ENCODE measurements around the gene NIPAL1. TPM values are rescaled to one million over a fixed set of nuclear protein-coding genes. Genes with fewer than 3 reads are reported as not detected.

Gene NIPAL1
- total and polyA plus RNA-seq, 11 donors, result 0.05 to 0.92 (median 0.31) TPM; not detected in 2

DNA sequence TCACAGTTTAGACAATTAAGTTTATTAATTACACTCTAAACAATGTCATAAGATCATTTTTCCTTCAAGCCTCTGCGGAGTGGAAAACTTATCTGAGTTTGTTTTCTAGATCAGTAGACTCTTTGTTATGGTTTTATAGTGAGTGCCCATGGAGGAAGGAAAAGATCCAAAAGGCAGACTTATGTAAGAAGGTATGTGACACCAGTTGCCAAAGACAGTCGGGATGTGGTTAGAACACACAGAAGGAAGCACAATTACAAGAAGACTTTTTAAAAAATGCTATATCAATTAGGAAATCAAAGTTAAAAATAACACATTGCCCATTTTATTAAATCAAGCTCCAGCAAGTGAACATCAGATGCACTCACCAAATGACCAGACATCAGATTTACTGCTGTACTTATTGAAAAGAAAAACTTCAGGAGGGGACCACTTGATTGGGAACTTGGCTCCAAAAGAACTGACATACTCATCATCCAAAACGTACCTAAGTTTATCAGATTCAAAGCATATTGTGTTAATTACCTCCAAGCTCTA is 57.1 kb downstream of the NIPAL1 start:
- H3K36me3 ChIP-seq, result no peaks in the 10 kb centered on the region
- no peaks in the 10 kb centered on the region for H3K27me3 ChIP-seq
- H3K9me3 ChIP-seq, result no peaks in the 10 kb centered on the region
- H3K4me3 ChIP-seq, result no peak overlapping the region
- intact Hi-C loops (cut with DNase I), result no loop called here
- no peak overlapping the region for H3K27ac ChIP-seq
- DNase-seq (no peak), ATAC-seq (no peak)
- TF ChIP-seq, protein P1, sequence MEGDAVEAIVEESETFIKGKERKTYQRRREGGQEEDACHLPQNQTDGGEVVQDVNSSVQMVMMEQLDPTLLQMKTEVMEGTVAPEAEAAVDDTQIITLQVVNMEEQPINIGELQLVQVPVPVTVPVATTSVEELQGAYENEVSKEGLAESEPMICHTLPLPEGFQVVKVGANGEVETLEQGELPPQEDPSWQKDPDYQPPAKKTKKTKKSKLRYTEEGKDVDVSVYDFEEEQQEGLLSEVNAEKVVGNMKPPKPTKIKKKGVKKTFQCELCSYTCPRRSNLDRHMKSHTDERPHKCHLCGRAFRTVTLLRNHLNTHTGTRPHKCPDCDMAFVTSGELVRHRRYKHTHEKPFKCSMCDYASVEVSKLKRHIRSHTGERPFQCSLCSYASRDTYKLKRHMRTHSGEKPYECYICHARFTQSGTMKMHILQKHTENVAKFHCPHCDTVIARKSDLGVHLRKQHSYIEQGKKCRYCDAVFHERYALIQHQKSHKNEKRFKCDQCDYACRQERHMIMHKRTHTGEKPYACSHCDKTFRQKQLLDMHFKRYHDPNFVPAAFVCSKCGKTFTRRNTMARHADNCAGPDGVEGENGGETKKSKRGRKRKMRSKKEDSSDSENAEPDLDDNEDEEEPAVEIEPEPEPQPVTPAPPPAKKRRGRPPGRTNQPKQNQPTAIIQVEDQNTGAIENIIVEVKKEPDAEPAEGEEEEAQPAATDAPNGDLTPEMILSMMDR (IDR thresholded peaks at IDR 0.05), result no peak
- no peak for TF ChIP-seq POLR2A (IDR thresholded peaks at IDR 0.05)
- H3K4me1 ChIP-seq, result no peaks in the 10 kb centered on the region
- 59 to 65% (median 63%) methylated on average over 3 of the region's 3 CpGs for WGBS, 4 donors

DNA sequence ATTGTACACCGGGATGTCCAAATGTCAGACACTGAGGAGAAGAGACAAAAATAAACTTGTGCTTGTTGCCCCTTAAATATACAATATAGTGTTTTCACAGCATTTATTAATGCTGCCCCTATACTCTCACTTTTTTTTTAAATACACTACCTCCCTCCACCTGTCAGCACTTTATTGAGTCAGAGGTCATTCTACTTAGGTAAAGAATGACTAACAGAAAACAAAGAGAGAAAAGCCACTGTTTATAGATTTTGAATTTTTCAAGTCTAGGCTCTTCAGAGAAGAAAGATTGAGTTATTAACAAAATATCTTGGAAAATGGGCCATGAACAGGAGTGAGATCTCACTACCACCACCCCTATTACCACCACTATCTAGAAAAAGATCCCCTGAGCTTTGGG is 58.1 kb downstream of the NIPAL1 start:
- TF ChIP-seq, protein P1 (IDR thresholded peaks at IDR 0.05), result no peak
- no peak for TF ChIP-seq POLR2A (IDR thresholded peaks at IDR 0.05)
- no peak for DNase-seq
- intact Hi-C loops (cut with DNase I), result no loop called here
- Histone ChIP-seq H3K9me3 (no peaks in the 10 kb centered on the region), H3K4me1 (no peaks in the 10 kb centered on the region), H3K27ac (no peak overlapping the region), H3K27me3 (no peaks in the 10 kb centered on the region), H3K36me3 (no peaks in the 10 kb centered on the region), H3K4me3 (no peak overlapping the region)
- WGBS, 4 donors, result 77 to 88% (median 79%) methylated on average over 1 of the region's 1 CpG
- ATAC-seq, result no peak

DNA sequence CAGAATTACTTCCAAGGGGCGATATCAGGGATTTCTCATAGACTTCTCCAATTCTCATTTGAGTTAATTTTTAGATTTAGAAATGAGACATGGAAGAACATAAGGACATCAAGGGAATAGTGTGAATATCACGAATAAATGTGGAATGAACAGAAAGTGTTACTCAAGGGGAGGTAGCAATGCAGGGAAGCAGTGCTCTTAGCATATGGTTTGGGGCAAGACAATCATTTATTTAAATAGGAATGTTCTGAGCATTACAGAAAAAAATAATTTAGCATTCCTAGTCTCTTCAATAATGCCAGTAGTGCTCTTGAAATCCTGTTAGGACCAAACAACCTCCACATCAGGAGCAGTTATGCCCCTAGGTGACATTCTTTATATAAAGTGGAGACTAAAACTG is 61.9 kb downstream of the NIPAL1 start:
- Histone ChIP-seq H3K4me3 (no peak overlapping the region), H3K4me1 (no peaks in the 10 kb centered on the region), H3K9me3 (no peaks in the 10 kb centered on the region), H3K36me3 (no peaks in the 10 kb centered on the region), H3K27me3 (no peaks in the 10 kb centered on the region), H3K27ac (no peak overlapping the region)
- ATAC-seq (no peak), DNase-seq (no peak)
- intact Hi-C loops (cut with DNase I), result no loop called here
- WGBS, 4 donors, result 88 to 95% (median 92%) methylated on average over 2 of the region's 2 CpGs
- TF ChIP-seq, protein P1 (IDR thresholded peaks at IDR 0.05), result no peak
- no peak for TF ChIP-seq POLR2A (IDR thresholded peaks at IDR 0.05)

DNA sequence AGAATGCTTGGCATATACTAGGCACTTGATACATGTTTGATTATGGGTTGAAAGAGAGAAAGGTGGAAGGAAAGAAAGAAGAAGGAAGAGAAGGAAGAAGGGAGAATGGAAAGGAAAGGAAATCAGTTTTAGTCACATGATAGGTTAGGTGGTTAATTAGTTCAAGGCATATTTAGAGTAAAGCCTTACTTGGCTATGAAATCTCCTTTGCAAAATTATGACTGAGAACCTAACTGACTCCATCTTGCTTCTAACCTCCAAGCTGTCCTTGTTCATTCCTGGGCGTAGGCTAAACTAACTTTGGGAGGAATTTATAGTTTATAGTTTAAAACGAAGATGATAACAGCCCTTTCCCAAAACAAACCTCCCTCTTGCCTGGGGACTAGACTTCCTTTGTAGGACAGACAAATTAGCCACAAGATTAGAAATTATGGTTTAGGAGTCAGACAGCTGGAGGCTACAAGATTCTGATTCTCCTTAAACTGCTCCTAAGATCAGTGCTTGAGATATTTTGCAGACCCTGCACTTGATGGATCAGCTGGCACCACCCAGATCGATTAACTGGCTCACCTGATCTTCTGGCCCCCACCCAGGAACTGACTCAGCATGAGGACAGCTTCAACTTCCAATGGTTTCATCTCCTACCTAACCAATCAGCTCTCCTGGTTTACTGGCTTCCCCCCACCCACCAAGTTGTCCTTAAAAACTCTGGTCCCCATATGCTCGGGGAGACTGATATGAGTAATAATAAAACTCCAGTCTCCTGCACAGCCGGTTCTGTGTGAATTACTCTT is 62.5 kb downstream of the NIPAL1 start:
- no peak overlapping the region for H3K4me3 ChIP-seq
- no peaks in the 10 kb centered on the region for H3K9me3 ChIP-seq
- no peak for DNase-seq
- no peaks in the 10 kb centered on the region for H3K27me3 ChIP-seq
- no peak for TF ChIP-seq POLR2A (IDR thresholded peaks at IDR 0.05)
- TF ChIP-seq, protein P1 (IDR thresholded peaks at IDR 0.05), result no peak
- no peak for ATAC-seq
- intact Hi-C loops (cut with DNase I), result no loop called here
- WGBS, 4 donors, result 65 to 76% (median 71%) methylated on average over 5 of the region's 5 CpGs
- no peaks in the 10 kb centered on the region for H3K4me1 ChIP-seq
- H3K27ac ChIP-seq, result no peak overlapping the region
- H3K36me3 ChIP-seq, result no peaks in the 10 kb centered on the region
